Activated CD4-positive, alpha-beta memory T cell treated with anti-CD3 and anti-CD28 coated beads for 36 hours (primary cell): ENCODE measurements around the gene WIPI1. TPM values are rescaled to one million over a fixed set of nuclear protein-coding genes. Genes with fewer than 3 reads are reported as not detected.
A peak's percentile ranks its signal among the peaks of the same experiment; 100 is the strongest.

Source experiments
- CTCF ChIA-PET: fragments of 350-600 bp; sonication (Branson Sonifier 250); formaldehyde crosslinking; loops from one replicate; lab custom pipeline; 2021; ENCODE audit warnings: antibody characterized with exemption, inconsistent platforms; lab: Charles Lee
- POLR2A ChIA-PET: fragments of 350-600 bp; sonication (Branson Sonifier 250); formaldehyde crosslinking; loops from one replicate; lab custom pipeline; 2021; ENCODE audit warnings: antibody characterized with exemption; lab: Charles Lee
- DNase-seq: peaks from one replicate; pipeline ENCODE4 v3.0.0-alpha.2; 2020
- H3K27ac Mint-ChIP-seq: one replicate; pipeline ENCODE4 v1.8.0; 2021; ENCODE audit warnings: mixed read lengths
- H3K27me3 Mint-ChIP-seq: one replicate; pipeline ENCODE4 v1.8.0; 2021; ENCODE audit warnings: mixed read lengths
- H3K36me3 Mint-ChIP-seq: one replicate; pipeline ENCODE4 v1.8.0; 2021; ENCODE audit warnings: mixed read lengths
- H3K4me1 Mint-ChIP-seq: one replicate; pipeline ENCODE4 v1.8.0; 2021; ENCODE audit warnings: low read depth, mixed read lengths
- H3K4me3 Mint-ChIP-seq: one replicate; pipeline ENCODE4 v1.8.0; 2021; ENCODE audit warnings: mild to moderate bottlenecking, mixed read lengths
- H3K9me3 Mint-ChIP-seq: one replicate; pipeline ENCODE4 v1.8.0; 2021; ENCODE audit warnings: mixed read lengths
- intact Hi-C: fragments of 100-400 bp; cut with micrococcal nuclease; formaldehyde crosslinking; loops from one replicate; pipeline ENCODE4 v1.15.1; 2023
- total RNA-seq, 2 experiments: library from RNA; stranded (reverse); gene quantifications; one replicate each; pipeline ENCODE4 v1.2.3, GENCODE V29; 2021

Gene WIPI1
- total RNA-seq, 2 experiments from 2014 or later = 27.3 to 27.5 TPM

GRCh38 chr17:68460715-68461114, 3.4 kb upstream of the WIPI1 start:
- POLR2A ChIA-PET = interaction anchor here (0.9 to 6.3 kb wide), 7 partner anchors 23 to 464 kb away, joined by 3 to 64 read pairs (median 3); partner anchors contain the start of genes AMZ2 and C17orf58
- peak overlapping the region; percentile 34 for H3K4me3 Mint-ChIP-seq
- CTCF ChIA-PET = interaction anchor here (0.8 to 5.9 kb wide), 11 partner anchors 10 to 404 kb away, joined by 3 to 38 read pairs (median 4); no protein-coding TSS in a partner anchor
- no peaks in the 10 kb centered on the region for H3K9me3 Mint-ChIP-seq
- no peaks in the 10 kb centered on the region for H3K36me3 Mint-ChIP-seq
- H3K27me3 Mint-ChIP-seq = no peaks in the 10 kb centered on the region
- H3K4me1 Mint-ChIP-seq = peaks cover 63% of the 10 kb centered on the region
- peak overlapping the region; percentile 92 for H3K27ac Mint-ChIP-seq
- peak; percentile 53 for DNase-seq
- intact Hi-C loops = loop anchor here (1.0 to 10.0 kb wide), 8 partner anchors 104 to 656 kb away; partner anchors contain the start of gene AMZ2

DNA sequence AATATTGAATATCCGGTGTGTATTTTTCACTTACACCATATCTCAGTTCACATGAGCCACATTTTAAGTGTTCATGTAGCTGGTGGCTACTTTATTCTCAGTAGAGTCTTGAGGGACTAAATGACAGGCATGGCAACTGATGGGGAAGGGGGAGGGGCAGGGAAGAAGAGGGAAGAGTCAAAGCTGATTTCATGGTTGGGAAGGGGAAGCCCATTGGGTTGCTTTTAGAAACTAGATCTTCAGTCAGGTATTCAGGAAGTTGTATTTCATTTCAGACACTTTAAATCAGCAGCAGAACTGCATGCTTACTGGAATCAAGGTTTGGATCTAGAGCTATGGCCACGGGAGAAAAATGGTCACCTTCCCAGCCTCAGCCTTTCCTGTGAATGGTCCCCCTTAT, 2.9 kb upstream of the WIPI1 start:
- ChIA-PET CTCF (interaction anchor here (0.8 to 5.9 kb wide), 11 partner anchors 10 to 403 kb away, joined by 3 to 38 read pairs (median 4); no protein-coding TSS in a partner anchor), POLR2A (interaction anchor here (0.9 to 6.3 kb wide), 7 partner anchors 22 to 464 kb away, joined by 3 to 64 read pairs (median 3); partner anchors contain the start of genes AMZ2 and C17orf58)
- peak; percentile 41 for DNase-seq
- no peaks in the 10 kb centered on the region for H3K9me3 Mint-ChIP-seq
- H3K36me3 Mint-ChIP-seq = no peaks in the 10 kb centered on the region
- intact Hi-C loops = loop anchor here (1.0 to 10.0 kb wide), 6 partner anchors 104 to 655 kb away; partner anchors contain the start of gene AMZ2
- no peaks in the 10 kb centered on the region for H3K27me3 Mint-ChIP-seq
- peaks cover 62% of the 10 kb centered on the region for H3K4me1 Mint-ChIP-seq
- H3K27ac Mint-ChIP-seq = peak overlapping the region; percentile 92
- peak overlapping the region; percentile 34 for H3K4me3 Mint-ChIP-seq

- H3K9me3 Mint-ChIP-seq = no peaks in the 10 kb centered on the region
- peak overlapping the region; percentile 45 for H3K4me3 Mint-ChIP-seq
- no peaks in the 10 kb centered on the region for H3K36me3 Mint-ChIP-seq
- CTCF ChIA-PET = interaction anchor here (0.8 to 5.9 kb wide), 9 partner anchors 21 to 287 kb away, joined by 3 to 38 read pairs (median 6); no protein-coding TSS in a partner anchor
- no peaks in the 10 kb centered on the region for H3K27me3 Mint-ChIP-seq
- peak; percentile 43 for DNase-seq
- H3K27ac Mint-ChIP-seq = peak overlapping the region; percentile 86
- POLR2A ChIA-PET = interaction anchor here (0.9 to 6.3 kb wide), 4 partner anchors 114 to 253 kb away, joined by 3 to 64 read pairs (median 6); partner anchors contain the start of genes AMZ2, ARSG and SLC16A6
- intact Hi-C loops = no loop called here
- H3K4me1 Mint-ChIP-seq = peaks cover 62% of the 10 kb centered on the region
Measured at GRCh38 chr17:68459037-68459639, 1.8 kb upstream of the WIPI1 start.

GRCh38 chr17:68458260-68459036, 1.2 kb upstream of the WIPI1 start:
- H3K4me3 Mint-ChIP-seq = peak overlapping the region; percentile 72
- POLR2A ChIA-PET = interaction anchor here (0.9 to 6.3 kb wide), 8 partner anchors 21 to 253 kb away, joined by 3 to 64 read pairs (median 6); partner anchors contain the start of genes AMZ2, ARSG and SLC16A6
- H3K27ac Mint-ChIP-seq = peak overlapping the region; percentile 68
- DNase-seq = peak; percentile 50
- CTCF ChIA-PET = interaction anchor here (0.8 to 5.9 kb wide), 12 partner anchors 10 to 286 kb away, joined by 3 to 38 read pairs (median 5); no protein-coding TSS in a partner anchor
- no peaks in the 10 kb centered on the region for H3K36me3 Mint-ChIP-seq
- no peaks in the 10 kb centered on the region for H3K9me3 Mint-ChIP-seq
- H3K4me1 Mint-ChIP-seq = peaks cover 62% of the 10 kb centered on the region
- intact Hi-C loops = no loop called here
- no peaks in the 10 kb centered on the region for H3K27me3 Mint-ChIP-seq

GRCh38 chr17:68457539-68458259, 403 bp upstream of the WIPI1 start:
- no peaks in the 10 kb centered on the region for H3K36me3 Mint-ChIP-seq
- ChIA-PET CTCF (interaction anchor here (0.7 to 5.9 kb wide), 10 partner anchors 10 to 285 kb away, joined by 3 to 38 read pairs (median 6); no protein-coding TSS in a partner anchor), POLR2A (interaction anchor here (0.9 to 6.3 kb wide), 7 partner anchors 12 to 253 kb away, joined by 3 to 64 read pairs (median 5); partner anchors contain the start of genes AMZ2, ARSG and SLC16A6)
- DNase-seq = peak; percentile 98
- H3K9me3 Mint-ChIP-seq = no peaks in the 10 kb centered on the region
- peak overlapping the region; percentile 68 for H3K27ac Mint-ChIP-seq
- peaks cover 58% of the 10 kb centered on the region for H3K4me1 Mint-ChIP-seq
- intact Hi-C loops = loop anchor here (1.0 to 2.0 kb wide), 3 partner anchors 166 to 739 kb away; partner anchors contain the start of genes ARSG and SLC16A6
- H3K27me3 Mint-ChIP-seq = no peaks in the 10 kb centered on the region
- peak overlapping the region; percentile 72 for H3K4me3 Mint-ChIP-seq

- Mint-ChIP-seq H3K9me3 (no peaks in the 10 kb centered on the region), H3K27me3 (no peaks in the 10 kb centered on the region), H3K36me3 (peaks cover 3% of the 10 kb centered on the region), H3K27ac (peak overlapping the region; percentile 61), H3K4me1 (peaks cover 48% of the 10 kb centered on the region), H3K4me3 (peak overlapping the region; percentile 82)
- no peak for DNase-seq
- CTCF ChIA-PET = interaction anchor here (0.7 to 5.9 kb wide), 9 partner anchors 9 to 257 kb away, joined by 3 to 38 read pairs (median 5); no protein-coding TSS in a partner anchor
- POLR2A ChIA-PET = interaction anchor here (0.9 to 6.3 kb wide), 6 partner anchors 11 to 252 kb away, joined by 3 to 64 read pairs (median 5); partner anchors contain the start of genes AMZ2, ARSG and SLC16A6
- intact Hi-C loops = loop anchor here (1.0 to 2.0 kb wide), 3 partner anchors 165 to 738 kb away; partner anchors contain the start of genes ARSG and SLC16A6
Measured at GRCh38 chr17:68456339-68457167, 743 bp downstream of the WIPI1 start.

DNA sequence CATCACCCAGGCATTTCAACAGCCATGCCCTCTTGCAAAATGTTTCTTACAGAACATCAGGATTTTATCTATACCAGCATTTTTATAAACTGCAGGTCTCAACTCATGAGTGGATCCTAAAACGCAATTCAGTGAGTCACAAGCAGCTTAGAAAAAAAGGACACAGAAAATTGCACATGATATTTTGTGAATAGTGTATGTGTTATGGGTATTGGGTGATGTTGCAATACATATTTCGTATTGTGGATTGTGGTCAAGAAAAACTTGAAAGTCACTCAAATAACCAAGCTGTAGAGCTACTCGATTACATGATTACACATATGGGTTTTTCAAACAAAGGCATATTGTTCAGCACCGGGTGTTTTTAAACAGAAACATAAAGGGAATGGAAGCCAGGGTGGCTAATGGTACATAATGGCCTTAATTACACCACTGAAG, 1.4 kb downstream of the WIPI1 start:
- Mint-ChIP-seq H3K9me3 (no peaks in the 10 kb centered on the region), H3K36me3 (peaks cover 4% of the 10 kb centered on the region), H3K4me3 (peak overlapping the region; percentile 82), H3K27me3 (no peaks in the 10 kb centered on the region), H3K4me1 (peaks cover 42% of the 10 kb centered on the region), H3K27ac (no peak overlapping the region)
- CTCF ChIA-PET = interaction anchor here (1.1 to 5.9 kb wide), 7 partner anchors 10 to 207 kb away, joined by 3 to 38 read pairs (median 5); partner anchors contain the start of gene AMZ2
- intact Hi-C loops = loop anchor here (2.0 kb wide), 1 partner anchor 737 kb away; no protein-coding TSS in a partner anchor
- POLR2A ChIA-PET = interaction anchor here (0.9 to 2.8 kb wide), 2 partner anchors 18 to 165 kb away, joined by 3 to 11 read pairs; partner anchors contain the start of genes ARSG and SLC16A6
- no peak for DNase-seq

- CTCF ChIA-PET = interaction anchor here (0.6 to 4.3 kb wide), 2 partner anchors 18 to 240 kb away, joined by 3 to 26 read pairs; no protein-coding TSS in a partner anchor
- Mint-ChIP-seq H3K4me1 (peaks cover 27% of the 10 kb centered on the region), H3K9me3 (no peaks in the 10 kb centered on the region), H3K27ac (no peak overlapping the region), H3K4me3 (no peak overlapping the region), H3K27me3 (no peaks in the 10 kb centered on the region), H3K36me3 (peaks cover 16% of the 10 kb centered on the region)
- DNase-seq = no peak
- intact Hi-C loops = no loop called here
- POLR2A ChIA-PET = no interaction called here
Measured at GRCh38 chr17:68453991-68454665, 3.2 kb downstream of the WIPI1 start.

GRCh38 chr17:68452724-68453290, 4.5 kb downstream of the WIPI1 start:
- H3K4me3 Mint-ChIP-seq = no peak overlapping the region
- CTCF ChIA-PET = interaction anchor here (0.8 to 4.3 kb wide), 3 partner anchors 13 to 280 kb away, joined by 3 to 26 read pairs (median 3); no protein-coding TSS in a partner anchor
- peaks cover 19% of the 10 kb centered on the region for H3K36me3 Mint-ChIP-seq
- intact Hi-C loops = no loop called here
- DNase-seq = no peak
- no peaks in the 10 kb centered on the region for H3K27me3 Mint-ChIP-seq
- no peak overlapping the region for H3K27ac Mint-ChIP-seq
- POLR2A ChIA-PET = no interaction called here
- H3K4me1 Mint-ChIP-seq = peaks cover 16% of the 10 kb centered on the region
- H3K9me3 Mint-ChIP-seq = no peaks in the 10 kb centered on the region
